Activated T-cell treated with anti-CD3 and anti-CD28 coated beads, Interleukin-2, amount 50 U/mL, for 48 hours (primary cell): ENCODE data around the gene GAS7.

Experiments used
- DNase-seq, 2 experiments: peaks; one replicate each; pipeline ENCODE4 v3.0.0-alpha.2; 2020

The GAS7 gene

DNA sequence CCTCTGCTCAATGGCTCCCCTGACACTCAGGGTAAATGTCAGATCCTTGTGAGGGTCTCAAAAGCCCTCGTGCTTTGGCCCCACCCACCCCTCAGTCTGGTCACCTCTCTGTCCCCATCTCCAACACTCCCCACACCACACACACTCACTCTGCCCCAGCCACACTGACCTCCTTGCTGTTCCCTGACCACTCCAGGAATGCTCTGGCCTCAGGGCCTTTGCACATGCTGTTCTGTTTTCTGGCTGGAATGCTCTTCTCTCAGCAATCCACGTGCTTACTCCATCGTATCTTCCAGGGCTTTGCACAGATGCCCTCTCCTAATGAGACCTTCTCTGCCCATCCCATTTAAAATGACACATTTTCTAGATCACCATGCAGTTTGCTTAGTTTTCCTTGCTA, 28.2 kb downstream of the GAS7 start:
- no peak for DNase-seq

DNA sequence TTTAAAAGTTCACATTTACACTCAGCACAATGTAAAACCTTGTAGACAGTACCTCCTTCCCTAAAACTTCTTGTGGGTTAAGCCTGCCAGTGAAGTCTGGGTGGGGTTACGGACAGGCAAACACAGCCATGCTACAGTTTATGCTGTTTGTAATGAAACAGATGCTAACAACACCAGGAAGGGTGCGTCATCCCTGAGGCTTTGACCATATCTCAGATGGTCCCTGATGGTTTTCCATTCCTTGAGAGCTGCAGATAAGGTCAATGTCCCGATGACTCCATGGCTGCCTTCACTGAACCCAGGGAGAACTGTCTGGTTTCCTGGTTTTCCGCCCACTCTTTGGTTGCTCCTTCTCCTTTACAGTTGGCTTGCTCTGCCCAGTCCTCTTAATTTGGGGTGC, 29.1 kb downstream of the GAS7 start:
- no peak for DNase-seq

DNA sequence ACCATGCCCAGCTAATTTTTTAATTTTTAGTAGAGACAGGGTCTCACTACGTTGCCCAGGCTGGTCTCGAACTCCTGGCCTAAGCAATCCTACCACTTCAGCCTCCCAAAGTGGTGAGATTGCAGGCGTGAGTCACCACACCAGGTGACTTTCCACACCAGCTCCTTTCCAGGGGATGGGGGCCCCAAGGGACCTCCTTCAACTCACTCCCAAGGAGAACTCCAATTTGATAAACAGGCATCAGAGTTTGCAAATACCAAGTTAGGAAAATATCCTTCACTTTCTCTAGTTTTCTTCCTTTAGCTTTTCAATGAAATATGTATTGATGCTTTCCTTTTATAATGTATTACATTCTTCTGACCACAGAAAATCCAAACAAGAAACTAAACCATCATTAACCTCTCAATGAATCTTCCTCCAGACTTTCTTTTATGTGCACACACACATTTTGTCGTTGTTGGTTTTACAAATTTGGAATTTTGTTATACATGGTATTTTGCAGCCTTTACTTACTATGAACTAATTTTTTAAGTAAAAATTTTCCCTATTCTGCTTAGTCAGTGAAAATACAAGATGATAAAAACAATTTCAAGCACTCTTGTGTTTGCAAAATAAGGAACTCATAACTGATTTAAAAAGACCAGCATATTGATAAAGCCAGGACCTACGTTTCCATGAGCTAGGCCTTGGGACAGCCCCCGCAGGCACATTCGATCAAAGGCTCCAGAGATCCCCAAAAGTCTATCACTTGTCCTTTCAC, 32.0 kb downstream of the GAS7 start:
- no peak for DNase-seq

DNA sequence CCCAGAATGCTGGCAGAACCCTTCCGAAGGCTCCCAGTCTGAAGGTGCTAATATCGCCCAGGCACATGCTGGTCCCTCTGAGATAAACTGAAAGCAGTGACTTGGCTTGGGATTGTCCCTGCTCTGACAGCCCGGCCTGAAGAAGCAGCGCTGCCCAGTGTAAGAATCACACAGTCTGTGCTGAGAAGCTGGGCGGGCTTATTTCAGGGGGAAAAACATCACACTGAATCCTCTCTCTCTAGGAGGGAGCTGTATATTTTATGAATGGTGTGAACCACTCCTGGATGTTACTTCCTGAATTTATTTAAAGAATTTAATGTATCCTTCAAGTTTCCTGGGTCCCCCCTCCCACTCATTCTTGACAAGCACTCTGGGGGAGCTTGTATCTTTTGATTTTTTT, 36.3 kb downstream of the GAS7 start:
- no peak for DNase-seq

DNA sequence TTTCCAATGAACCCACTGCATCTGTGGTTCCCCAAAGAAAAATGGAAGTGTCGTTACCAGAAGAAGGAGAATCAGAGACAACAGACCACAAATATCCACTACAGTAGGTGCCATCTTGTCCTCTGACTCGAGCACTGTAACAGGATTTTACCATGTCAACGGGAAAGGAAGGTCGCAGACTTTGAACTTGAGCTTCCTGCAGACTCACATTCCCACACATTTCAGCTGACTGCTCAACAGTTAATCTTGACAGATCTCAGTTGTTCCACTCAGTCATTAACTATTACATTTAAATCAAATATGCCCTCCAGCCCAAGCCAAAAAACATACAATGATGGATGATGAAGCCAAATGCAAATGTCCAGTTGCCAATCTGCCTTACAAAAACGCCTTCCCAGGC, 37.0 kb downstream of the GAS7 start:
- DNase-seq: no peak

DNA sequence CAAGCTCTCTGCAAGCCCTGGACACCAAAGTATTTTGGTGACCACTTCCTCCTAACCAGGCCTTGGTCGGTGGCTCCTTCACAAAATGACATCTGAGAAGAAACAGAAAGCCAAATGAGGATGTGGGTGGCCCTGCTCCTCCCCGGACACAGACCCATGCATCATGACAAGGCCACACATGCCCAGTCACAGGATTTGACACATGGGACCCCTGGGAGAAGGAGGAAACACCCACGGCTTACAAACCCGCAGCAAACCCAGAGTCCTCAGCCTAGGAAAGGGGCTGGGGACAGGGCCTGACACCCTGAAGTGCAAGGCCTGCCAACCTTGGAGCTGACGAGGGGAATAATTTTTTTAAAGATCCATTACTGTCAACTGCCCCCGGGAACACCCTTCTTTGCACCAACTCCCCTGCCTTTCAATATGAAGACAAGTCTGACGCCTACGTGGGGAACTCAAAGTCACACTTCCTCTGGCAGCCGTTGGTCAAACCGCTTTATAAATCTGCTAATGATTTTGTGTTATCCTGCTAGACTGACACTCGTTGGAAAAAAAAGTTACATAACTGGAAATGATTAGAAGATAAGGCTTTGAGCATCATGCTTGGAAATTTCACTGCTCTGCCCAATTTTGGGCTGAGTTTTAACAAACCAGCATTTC, 41.3 kb downstream of the GAS7 start:
- no peak for DNase-seq

DNA sequence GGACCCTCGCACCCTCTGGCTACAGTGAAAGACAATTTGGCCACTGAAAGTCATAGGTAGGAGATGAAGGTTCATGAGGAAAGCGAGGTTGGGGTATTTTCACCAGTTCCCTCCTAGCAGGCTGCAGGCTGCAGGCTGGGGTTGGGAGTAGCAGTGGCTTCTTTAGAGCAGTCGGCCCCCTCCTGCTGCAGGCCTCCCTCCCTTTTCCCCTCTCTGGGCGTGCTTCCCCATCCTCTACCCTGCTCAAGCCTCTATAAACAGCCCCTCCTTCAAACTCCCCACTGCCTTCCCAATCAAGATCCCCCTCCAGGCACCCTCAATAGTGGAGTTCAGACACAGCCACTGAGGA, 41.8 kb downstream of the GAS7 start:
- no peak for DNase-seq

DNA sequence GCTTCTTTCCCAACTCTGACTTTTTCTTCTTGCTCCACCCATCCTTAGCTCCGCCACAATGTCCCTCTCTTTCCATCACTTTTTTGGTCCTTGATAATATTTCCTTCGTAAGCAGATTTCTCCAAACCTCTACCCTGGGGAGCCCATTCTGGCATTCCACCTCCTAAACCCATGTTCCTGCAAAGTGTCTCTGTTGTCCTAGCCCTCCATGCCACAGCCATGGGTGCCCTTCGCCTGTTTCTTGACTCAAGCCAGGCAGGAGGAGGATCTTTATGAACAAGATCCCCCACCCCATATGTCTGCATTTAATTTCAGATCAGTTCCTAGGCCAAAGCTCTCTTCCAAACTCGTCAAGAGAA, 42.4 kb downstream of the GAS7 start:
- DNase-seq: no peak

DNA sequence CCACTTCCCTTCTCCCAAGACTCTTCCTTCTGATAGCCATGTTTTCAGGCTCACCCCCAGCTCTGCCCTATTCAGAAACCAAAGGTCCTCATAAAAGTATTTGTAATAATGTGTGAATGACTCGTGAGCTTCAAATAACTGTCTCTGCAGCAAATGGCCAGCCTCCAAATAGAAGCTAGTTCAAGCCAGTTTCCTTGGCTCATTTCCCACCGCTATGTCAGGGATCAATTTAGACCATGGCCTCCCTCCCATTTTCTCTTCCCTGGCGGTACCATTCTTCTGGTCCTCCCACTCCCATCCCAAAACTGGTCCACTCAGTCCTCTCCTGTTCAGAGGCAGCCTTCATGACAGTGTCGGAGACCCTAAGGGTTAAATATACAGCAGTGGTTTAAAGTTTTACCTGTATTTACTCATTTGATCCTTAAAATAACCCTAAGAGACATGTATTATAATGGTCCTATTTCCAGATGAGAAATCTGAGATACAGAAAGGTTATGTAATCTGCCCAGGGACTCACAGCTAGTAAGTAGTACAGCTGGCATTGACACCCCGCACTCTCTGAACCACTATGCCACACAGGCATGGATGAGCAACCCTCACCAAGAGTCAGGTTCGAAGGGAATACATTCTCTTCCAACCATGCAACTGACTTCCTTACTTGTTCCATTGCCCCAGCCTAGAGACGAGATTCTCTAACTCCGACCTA, 42.9 kb downstream of the GAS7 start:
- DNase-seq: no peak

DNA sequence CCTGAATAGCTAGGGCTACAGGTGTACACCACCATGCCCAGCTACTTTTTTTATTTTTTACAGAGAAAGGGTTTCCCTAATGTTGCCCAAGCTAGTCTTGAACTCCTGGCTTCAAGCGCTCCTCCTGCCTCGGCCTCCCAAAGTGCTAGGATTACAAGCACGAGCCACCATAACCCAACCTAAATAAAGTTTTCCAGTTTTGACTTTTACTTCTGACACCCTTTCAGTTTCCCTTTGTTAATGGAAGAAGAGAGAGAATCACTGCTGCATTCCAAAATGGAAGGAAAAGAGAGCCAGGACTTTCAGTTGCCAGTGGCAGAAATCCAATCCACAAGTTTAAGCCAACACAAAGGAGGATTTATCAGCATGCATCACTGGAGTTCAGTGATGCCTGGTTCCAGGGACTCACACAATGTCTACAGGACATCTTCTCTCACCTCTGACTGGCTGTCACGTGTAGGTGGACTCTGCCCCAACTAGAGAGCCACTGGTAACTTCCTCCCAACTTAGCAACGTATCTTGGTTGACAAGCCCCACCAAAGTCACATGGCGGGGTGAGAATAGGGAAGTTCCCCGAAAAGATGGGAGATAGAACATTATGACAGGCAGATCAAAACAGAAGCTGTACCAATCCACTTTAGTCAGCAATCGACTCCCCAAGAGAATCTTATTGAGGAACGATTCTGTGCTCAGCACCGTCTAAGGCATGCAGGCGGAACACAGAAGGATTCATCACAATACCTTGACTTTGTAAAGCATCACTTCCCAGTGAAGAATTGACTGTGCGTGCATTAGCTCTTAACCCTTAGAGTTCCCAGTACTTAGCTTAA, 46.5 kb downstream of the GAS7 start:
- no peak for DNase-seq

DNA sequence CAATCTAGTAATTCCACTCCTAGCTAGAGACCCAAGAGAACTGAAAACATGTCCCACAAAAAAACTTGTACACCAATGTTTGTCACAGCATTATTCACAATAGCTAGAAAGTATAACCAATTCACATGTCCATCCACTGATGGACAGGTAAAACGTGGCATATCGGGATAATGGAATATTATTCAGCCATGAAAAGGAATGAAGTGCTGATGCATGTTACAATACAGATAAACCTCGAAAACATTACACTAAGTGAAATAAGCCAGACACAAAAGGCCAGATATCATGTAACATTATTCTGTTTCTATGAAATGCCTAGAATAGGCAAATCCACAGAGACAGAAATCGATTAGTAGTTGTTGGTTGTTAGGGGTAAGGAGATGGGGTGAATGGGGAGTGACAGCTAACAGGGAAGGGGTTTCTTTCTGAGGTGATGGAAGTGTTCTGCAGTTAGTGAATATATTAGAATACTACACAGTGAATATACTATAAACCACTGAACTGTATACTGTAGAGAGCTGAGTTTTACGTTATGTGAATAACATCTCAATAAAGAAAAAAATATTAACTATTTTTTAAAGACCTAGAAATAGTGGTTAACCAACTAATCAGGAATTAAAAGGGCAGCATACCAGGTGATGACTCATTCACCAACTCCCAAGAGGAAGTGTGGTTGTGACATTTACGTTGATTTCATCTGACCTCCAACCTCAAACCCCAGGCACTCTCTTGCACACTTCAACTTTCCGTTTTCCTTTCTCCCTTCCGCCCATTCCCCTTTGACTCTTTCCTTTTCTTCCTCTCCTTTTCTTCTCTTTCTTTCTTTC, 48.6 kb downstream of the GAS7 start:
- no peak for DNase-seq

DNA sequence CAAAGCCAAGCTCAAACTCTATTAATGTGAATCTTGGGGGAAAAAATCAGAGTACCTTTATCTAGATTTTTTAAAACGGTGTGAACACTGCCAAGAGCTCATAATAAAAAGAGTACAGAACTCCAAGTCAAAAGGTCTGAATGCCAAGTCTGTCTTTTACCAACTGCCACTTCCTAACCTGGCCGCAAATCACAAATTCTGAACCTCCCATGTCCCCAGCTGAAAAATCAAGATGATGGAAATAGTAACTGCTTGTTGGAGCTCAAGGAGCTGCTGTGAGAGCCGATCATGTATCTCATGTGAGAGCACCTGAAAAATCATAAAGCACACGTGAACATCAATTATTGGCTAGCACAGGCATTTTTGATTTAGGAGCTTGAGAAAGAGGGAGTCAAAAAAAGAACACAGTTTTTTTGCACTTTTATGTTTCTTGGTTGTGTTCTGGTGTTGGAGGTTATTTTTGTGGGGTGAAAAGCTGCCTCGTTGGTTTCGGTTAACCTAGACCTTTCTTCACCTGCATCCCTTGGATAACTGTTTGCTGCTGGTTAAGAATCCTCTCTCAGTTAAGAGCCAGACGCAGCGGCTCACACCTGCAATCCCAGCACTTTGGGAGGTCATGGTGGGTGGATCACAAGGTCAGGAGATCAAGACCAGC, 50.5 kb downstream of the GAS7 start:
- no peak for DNase-seq

DNA sequence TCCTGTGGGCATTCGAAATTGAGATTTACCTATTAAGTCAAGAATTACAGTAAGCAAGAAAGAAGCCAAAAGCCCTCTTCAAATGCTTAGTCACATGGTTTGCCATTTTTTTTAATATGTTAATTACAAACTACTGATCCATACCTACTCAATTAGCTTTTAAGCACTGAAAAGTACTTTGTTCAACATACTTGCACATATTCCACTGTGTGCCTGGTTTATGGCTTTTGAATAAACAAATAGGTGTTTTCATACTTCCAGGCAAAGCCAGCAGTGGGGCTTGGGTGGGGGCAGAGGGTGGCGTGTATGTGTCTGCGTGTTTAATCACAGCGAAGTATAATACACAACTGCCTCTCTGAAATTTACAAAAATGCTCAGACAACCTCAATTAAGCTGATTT, 51.4 kb downstream of the GAS7 start:
- no peak for DNase-seq

DNA sequence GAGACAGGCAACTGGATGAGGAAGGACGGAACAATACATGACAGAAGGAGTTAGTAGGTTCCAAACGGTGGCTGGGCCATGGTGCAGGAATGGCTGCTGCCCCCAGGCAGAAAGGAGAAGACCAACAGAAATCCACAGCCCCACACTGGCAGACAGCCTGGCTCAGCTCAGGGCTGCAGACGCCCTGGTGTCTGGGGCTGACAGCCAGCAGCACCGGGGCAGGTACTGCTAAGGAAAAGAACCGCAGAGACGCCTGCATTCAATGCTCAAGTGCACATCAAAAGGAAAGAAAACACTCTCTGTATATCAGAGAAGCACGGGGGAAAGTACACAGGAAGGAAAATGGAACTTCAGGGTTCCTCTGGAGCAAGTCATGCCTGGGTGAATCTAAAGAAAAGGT, 53.4 kb downstream of the GAS7 start:
- no peak for DNase-seq

DNA sequence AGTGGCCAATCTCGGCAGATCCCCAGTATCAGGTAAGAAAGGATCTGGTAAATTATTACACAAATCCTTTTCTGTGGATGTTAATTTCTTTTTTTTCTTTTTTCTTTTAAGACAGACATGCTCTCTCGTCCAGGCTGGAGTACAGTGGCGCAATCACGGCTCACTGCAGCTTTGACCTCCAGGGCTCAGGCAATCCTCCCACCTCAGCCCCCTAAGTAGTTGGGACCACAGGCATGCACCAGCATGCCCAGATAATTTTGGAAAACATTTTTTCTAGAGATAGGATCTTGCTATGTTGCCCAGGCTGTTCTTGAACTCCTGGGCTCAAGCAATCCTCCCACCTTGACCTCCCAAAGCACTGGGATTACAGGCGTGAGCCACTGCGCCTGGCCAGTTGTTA, 54.0 kb downstream of the GAS7 start:
- no peak for DNase-seq

DNA sequence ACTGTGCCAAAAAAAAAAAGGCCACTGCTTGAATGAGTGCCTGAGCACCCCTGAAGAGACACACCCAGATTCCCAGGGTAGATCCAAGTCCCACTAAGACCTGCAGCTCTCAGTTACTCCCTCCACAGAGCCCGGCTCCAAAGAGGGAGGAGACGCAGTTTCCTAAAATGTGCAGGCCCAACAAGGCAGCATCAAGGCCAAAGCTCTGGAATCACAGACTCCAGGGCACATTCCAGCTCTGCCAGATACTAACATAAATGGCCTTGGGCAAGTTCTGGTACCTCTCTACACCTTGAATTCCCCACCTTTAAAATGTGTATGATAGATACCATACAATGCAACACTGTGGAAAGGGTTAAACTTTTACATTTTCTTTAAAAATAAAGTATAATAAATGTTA, 57.0 kb downstream of the GAS7 start:
- no peak for DNase-seq

DNA sequence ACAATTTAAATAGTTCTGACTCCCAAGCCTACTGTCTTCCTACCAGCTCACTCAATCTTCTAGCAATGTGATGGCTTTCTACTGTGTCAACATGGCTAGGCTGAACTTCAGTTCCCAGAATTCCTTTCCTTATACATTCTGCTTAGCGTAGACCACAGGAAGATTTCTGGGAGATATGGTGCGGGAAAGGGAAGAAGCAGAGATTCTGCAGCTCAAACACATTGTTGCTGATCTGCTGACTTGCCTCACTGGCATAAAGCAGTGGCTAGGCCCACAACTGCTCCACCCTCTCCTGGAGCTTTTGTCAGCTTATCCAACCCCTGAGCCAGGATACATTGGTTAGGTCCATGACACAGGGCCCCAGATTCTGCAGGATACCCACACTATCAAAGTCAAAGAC, 58.8 kb downstream of the GAS7 start:
- DNase-seq: no peak

DNA sequence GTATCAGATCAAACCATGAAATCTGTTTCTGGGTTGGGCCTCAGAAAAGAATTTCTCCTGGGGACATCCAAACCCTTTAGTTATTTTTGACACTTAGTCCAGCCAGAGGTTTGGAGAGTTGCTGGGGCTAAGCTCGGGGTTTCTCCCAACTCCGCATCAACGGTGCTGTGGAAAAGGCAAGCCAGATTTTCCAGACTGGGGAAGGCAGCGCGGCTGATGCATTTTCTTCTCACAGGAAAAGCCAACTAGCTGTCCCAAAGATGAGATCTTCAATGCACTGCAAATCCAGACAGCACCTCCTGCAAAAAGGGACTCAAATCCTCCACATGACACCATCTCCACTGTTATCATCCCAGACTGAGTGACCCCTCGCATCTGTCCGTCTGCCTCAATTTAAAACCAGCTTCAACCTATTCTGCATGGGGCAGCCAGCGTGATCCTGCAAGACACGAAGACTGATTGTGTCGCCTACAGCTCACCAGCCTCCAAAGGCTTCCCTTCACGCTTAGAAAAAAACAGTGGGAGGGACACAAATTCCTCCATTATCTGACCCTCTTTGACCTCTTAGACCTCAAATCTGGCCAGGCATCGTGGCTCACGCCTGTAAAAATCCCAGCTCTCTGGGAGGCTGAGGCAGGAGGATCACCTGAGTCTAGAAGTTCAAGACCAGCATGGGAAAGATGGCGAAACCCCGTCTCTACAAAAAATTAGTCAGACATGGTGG, 62.0 kb downstream of the GAS7 start:
- DNase-seq: no peak

DNA sequence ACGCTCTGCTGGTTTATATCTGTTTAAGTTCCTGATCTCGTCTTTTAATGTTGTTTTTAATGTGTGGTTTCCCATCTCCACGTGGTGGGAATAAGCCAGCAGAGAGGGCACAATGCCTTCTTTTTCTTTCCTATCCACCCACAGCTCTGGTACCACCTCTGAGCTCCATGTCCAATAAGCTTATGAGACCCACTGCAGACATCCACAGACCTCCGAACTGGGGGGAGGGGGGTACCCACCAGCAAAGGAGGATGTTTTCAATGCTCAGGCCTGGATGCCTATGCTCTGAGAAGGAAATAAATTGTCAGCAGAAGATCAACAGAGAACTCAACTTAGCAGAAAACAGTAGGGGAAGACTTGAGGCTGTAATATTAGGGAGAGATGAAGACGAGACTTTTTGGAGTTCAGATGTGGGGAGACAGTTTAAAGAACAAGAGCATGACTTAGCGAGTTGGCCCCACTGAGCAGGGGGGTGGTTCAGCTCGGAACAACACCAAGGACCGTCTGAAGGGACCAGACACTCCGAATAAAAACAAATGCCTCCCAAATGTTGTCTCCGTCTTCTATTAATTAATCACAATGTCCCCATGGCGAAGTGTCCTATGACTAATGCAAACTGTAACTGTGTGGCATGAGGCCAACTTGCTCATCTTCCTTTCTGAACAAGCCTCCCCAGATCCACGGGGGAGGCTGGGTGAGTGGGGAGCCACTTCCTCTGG, 62.7 kb downstream of the GAS7 start:
- no peak for DNase-seq

DNA sequence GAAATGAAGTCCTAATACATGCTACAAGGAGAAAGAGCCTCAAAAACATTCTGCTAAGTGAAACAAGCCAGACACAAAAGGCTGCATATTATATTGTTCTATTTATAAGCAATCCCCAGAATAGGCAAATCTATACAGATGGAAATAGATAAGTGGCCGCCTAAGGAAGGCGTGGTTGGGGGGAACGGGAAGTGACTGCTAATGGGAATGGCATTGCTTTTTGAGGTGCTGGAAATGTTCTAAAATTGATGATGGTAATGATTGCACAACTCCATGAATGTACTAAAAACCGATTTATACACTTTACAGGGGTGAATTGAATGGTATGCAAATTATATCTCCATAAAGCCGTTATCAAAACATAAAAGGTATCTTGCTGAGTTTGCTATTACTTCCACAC, 67.7 kb downstream of the GAS7 start:
- DNase-seq: no peak

DNA sequence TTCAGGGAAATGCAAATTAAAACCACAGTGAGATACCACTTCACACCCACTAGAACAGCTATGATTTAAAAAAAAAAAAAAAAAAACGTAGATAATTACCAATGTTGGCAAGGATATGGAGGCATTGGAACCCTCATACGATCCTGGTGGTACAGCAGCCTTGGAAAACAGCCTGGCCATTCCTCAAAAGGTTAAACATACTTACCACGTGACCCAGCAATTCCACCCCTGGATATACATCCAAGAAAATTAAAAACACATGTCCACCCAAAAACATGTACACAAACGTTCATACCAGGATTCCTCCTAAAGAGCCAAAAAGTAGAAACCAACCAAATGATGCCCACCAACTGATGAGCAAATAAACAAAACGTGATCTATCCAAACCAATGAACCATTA, 68.1 kb downstream of the GAS7 start:
- DNase-seq: no peak
